GM23248 (cell line): ENCODE results near the gene IL20RA. TPM values are rescaled to one million over a fixed set of nuclear protein-coding genes. Genes with fewer than 3 reads are reported as not detected.

Source experiments
- DNase-seq: peaks from one replicate; pipeline ENCODE4 v3.0.0-alpha.2; 2015
- H2AFZ ChIP-seq: fragments of 200-600 bp; sonication (generic); 2 replicates; pipeline ENCODE4 v1.6.1; 2016; ENCODE audit warnings: antibody characterized with exemption
- H3F3A ChIP-seq: fragments of 200-600 bp; sonication (generic); 2 replicates; pipeline ENCODE4 v1.6.1; 2016; ENCODE audit warnings: mild to moderate bottlenecking, antibody characterized with exemption, mixed run types; ENCODE audit not compliant: insufficient read depth
- H3K27ac ChIP-seq: fragments of 200-600 bp; sonication (generic); 2 replicates; pipeline ENCODE4 v1.5.1; 2016; ENCODE audit warnings: mild to moderate bottlenecking
- H3K27me3 ChIP-seq: fragments of 200-600 bp; sonication (generic); replicated peaks from 2 replicates; pipeline ENCODE4 v1.6.1; 2016; ENCODE audit warnings: mild to moderate bottlenecking; ENCODE audit not compliant: insufficient read depth
- H3K36me3 ChIP-seq: fragments of 200-600 bp; sonication (generic); 2 replicates; pipeline ENCODE4 v1.6.1; 2016; ENCODE audit warnings: low read depth, mild to moderate bottlenecking
- H3K4me1 ChIP-seq: fragments of 200-600 bp; sonication (generic); 2 replicates; pipeline ENCODE4 v1.6.1; 2016; ENCODE audit warnings: mild to moderate bottlenecking; ENCODE audit not compliant: insufficient read depth
- H3K4me2 ChIP-seq: fragments of 200-600 bp; sonication (generic); one replicate; pipeline ENCODE4 v1.6.1; 2016; ENCODE audit warnings: mild to moderate bottlenecking; ENCODE audit not compliant: unreplicated experiment
- H3K4me3 ChIP-seq: fragments of 200-600 bp; sonication (generic); 2 replicates; pipeline ENCODE4 v1.5.1; 2016; ENCODE audit warnings: mild to moderate bottlenecking
- H3K79me2 ChIP-seq: fragments of 200-600 bp; sonication (generic); 2 replicates; pipeline ENCODE4 v1.6.1; 2016; ENCODE audit warnings: mild to moderate bottlenecking; ENCODE audit not compliant: insufficient read depth
- H3K9ac ChIP-seq: fragments of 200-600 bp; sonication (generic); 2 replicates; pipeline ENCODE4 v1.6.1; 2016; ENCODE audit warnings: mild to moderate bottlenecking
- H3K9me2 ChIP-seq: fragments of 200-600 bp; sonication (generic); 2 replicates; pipeline ENCODE4 v1.6.1; 2016; ENCODE audit warnings: mixed run types, mild to moderate bottlenecking, moderate library complexity; ENCODE audit not compliant: insufficient read depth
- H3K9me3 ChIP-seq: fragments of 200-600 bp; sonication (generic); one replicate; pipeline ENCODE4 v1.6.1; 2017; ENCODE audit warnings: low read depth
- H4K20me1 ChIP-seq: fragments of 200-600 bp; sonication (generic); 2 replicates; pipeline ENCODE4 v1.6.0; 2016; ENCODE audit not compliant: insufficient read depth
- EZH2 ChIP-seq: fragments of 200-600 bp; sonication (generic); IDR thresholded peaks from 2 replicates; pipeline ENCODE4 v1.6.1; 2018; ENCODE audit warnings: antibody characterized with exemption, mild to moderate bottlenecking; ENCODE audit not compliant: insufficient read depth, poor library complexity, severe bottlenecking
- EZH2phosphoT487 ChIP-seq: fragments of 200-600 bp; sonication (generic); IDR thresholded peaks from 2 replicates; pipeline ENCODE4 v1.6.1; 2018; ENCODE audit warnings: antibody characterized with exemption, moderate library complexity, mild to moderate bottlenecking, low read depth; ENCODE audit not compliant: insufficient read depth
- WGBS, 2 experiments: methylation state at CpG; one replicate each; pipeline ENCODE4 v1.1.6; 2015 to 2017; ENCODE audit warnings: low lambda C conversion rate in 2 of 2, low coverage in 1 of 2; ENCODE audit errors: missing lambda C conversion rate in 2 of 2; 5-methylcytosine and 5-hydroxymethylcytosine counted together
- in situ Hi-C: fragments of 300-500 bp; cut with MboI; formaldehyde crosslinking; loops from 2 replicates; pipeline ENCODE4 v1.15.0; 2020
- polyA plus RNA-seq: library from polyadenylated mRNA; unstranded; fragments of >200 nt; fragmentation: Nextera tagmentation; extraction: Ambion mirVana; gene quantifications from 2 replicates; pipeline ENCODE4 v1.2.1, GENCODE V29; 2016
- total RNA-seq: library from RNA; depleted of rRNA; stranded (reverse); fragments of >200 nt; shearing (Covaris generic); gene quantifications from 2 replicates; pipeline ENCODE4 v1.2.3, GENCODE V29; 2014

The IL20RA gene
- total and polyA plus RNA-seq, 2 experiments from 2014 or later = not detected

- Histone ChIP-seq H3K79me2 (no peaks in the 10 kb centered on the region), H3K9ac (no peak overlapping the region), H3K4me2 (no peak overlapping the region), H3K9me2 (no peaks in the 10 kb centered on the region), H3K4me1 (no peaks in the 10 kb centered on the region), H3K36me3 (no peaks in the 10 kb centered on the region), H3K4me3 (no peak overlapping the region), H3K27ac (no peak overlapping the region), H3K9me3 (no peaks in the 10 kb centered on the region), H3K27me3 (no peaks in the 10 kb centered on the region; the same call in 1 of the 2 replicates), H2AFZ (no peak overlapping the region), H4K20me1 (no peaks in the 10 kb centered on the region), H3F3A (no peaks in the 10 kb centered on the region)
- in situ Hi-C loops = no loop called here
- 80 to 83% methylated on average over 5 of the region's 5 CpGs for WGBS, 2 experiments
- DNase-seq = no peak
- TF ChIP-seq EZH2phosphoT487 (no peak), EZH2 (no peak)
Measured at GRCh38 chr6:136958168-136958567, 86.6 kb downstream of the IL20RA start.

GRCh38 chr6:136956590-136957544, 87.9 kb downstream of the IL20RA start:
- Histone ChIP-seq H2AFZ (no peak overlapping the region), H3F3A (no peaks in the 10 kb centered on the region), H3K27ac (no peak overlapping the region), H3K4me2 (no peak overlapping the region), H4K20me1 (no peaks in the 10 kb centered on the region), H3K36me3 (no peaks in the 10 kb centered on the region), H3K4me1 (no peaks in the 10 kb centered on the region), H3K27me3 (no peaks in the 10 kb centered on the region; the same call in 1 of the 2 replicates), H3K4me3 (no peak overlapping the region), H3K9me2 (no peaks in the 10 kb centered on the region), H3K79me2 (no peaks in the 10 kb centered on the region), H3K9me3 (no peaks in the 10 kb centered on the region), H3K9ac (no peak overlapping the region)
- in situ Hi-C loops = no loop called here
- no peak for DNase-seq
- TF ChIP-seq EZH2phosphoT487 (no peak), EZH2 (no peak)
- 64 to 67% methylated on average over 14 of the region's 14 CpGs for WGBS, 2 experiments

GRCh38 chr6:136955123-136955522, 89.6 kb downstream of the IL20RA start:
- no peaks in the 10 kb centered on the region for H3F3A ChIP-seq
- TF ChIP-seq EZH2phosphoT487 = no peak
- no peak for TF ChIP-seq EZH2
- H3K9me2 ChIP-seq = no peaks in the 10 kb centered on the region
- H3K27me3 ChIP-seq = no peaks in the 10 kb centered on the region
- no peaks in the 10 kb centered on the region for H3K36me3 ChIP-seq
- WGBS, 2 experiments = 54 to 70% methylated on average over 3 of the region's 3 CpGs
- H3K4me1 ChIP-seq = no peaks in the 10 kb centered on the region
- no peak overlapping the region for H3K27ac ChIP-seq
- H3K4me2 ChIP-seq = no peak overlapping the region
- in situ Hi-C loops = no loop called here
- H3K9ac ChIP-seq = no peak overlapping the region
- no peak overlapping the region for H3K4me3 ChIP-seq
- H3K79me2 ChIP-seq = no peaks in the 10 kb centered on the region
- H4K20me1 ChIP-seq = no peaks in the 10 kb centered on the region
- no peaks in the 10 kb centered on the region for H3K9me3 ChIP-seq
- H2AFZ ChIP-seq = no peak overlapping the region
- DNase-seq = no peak

- H3K9me2 ChIP-seq = no peaks in the 10 kb centered on the region
- no peaks in the 10 kb centered on the region for H4K20me1 ChIP-seq
- H3K4me1 ChIP-seq = no peaks in the 10 kb centered on the region
- H3K36me3 ChIP-seq = no peaks in the 10 kb centered on the region
- no peak for DNase-seq
- H3K4me3 ChIP-seq = no peak overlapping the region
- in situ Hi-C loops = no loop called here
- H3K4me2 ChIP-seq = no peak overlapping the region
- no peak overlapping the region for H3K27ac ChIP-seq
- H3K79me2 ChIP-seq = no peaks in the 10 kb centered on the region
- H3K9me3 ChIP-seq = no peaks in the 10 kb centered on the region
- no peak overlapping the region for H2AFZ ChIP-seq
- no peaks in the 10 kb centered on the region for H3K27me3 ChIP-seq
- no peak overlapping the region for H3K9ac ChIP-seq
- no peaks in the 10 kb centered on the region for H3F3A ChIP-seq
- WGBS, 2 experiments = 48 to 52% methylated on average over 7 of the region's 7 CpGs
- no peak for TF ChIP-seq EZH2
- no peak for TF ChIP-seq EZH2phosphoT487
Measured at GRCh38 chr6:136952714-136953260, 92.0 kb downstream of the IL20RA start.
